ENCODE measurements around the gene ZNF330. TPM values are rescaled to one million over a fixed set of nuclear protein-coding genes. Genes with fewer than 3 reads are reported as not detected.
A peak's percentile ranks its signal among the peaks of the same experiment; 100 is the strongest.
"Not testable (repeated sequence)": the region's sequence is repeated elsewhere in the genome, so short reads cannot be mapped to it uniquely, and the experiment has no call there.

The ZNF330 gene
- total and polyA plus RNA-seq, 5 experiments from 2014 or later = 18.8 to 40.2 (median 34.8) TPM

- peak in 1 of 2 donors; percentile 57 for ATAC-seq
- Mint-ChIP-seq H3K27ac (no peak overlapping the region), H3K4me3 (no peak overlapping the region), H3K9me3 (peaks cover 0 to 1% (median 0%) of the 10 kb centered on the region in 9 donors), H3K36me3 (peaks cover 0 to 1% (median 0%) of the 10 kb centered on the region in 3 donors), H3K4me1 (peaks cover 0 to 5% (median 0%) of the 10 kb centered on the region in 4 donors), H3K27me3 (peaks cover 0 to 13% (median 8%) of the 10 kb centered on the region in 5 donors)
- DNase-seq = peak in 1 of 10 donors; percentile 14
- POLR2A ChIA-PET = no interaction called here
Measured at GRCh38 chr4:141210168-141210567, 10.5 kb upstream of the ZNF330 start.

GRCh38 chr4:141213550-141213991 lies 7.1 kb upstream of the ZNF330 start:
- peaks cover 0 to 1% (median 0%) of the 10 kb centered on the region in 3 donors for H3K36me3 Mint-ChIP-seq
- peaks cover 0 to 9% (median 6%) of the 10 kb centered on the region in 5 donors for H3K27me3 Mint-ChIP-seq
- DNase-seq (no peak), ATAC-seq (no peak)
- no peak overlapping the region for H3K4me3 Mint-ChIP-seq
- H3K27ac Mint-ChIP-seq = no peak overlapping the region
- peaks cover 0 to 1% (median 0%) of the 10 kb centered on the region in 9 donors for H3K9me3 Mint-ChIP-seq
- POLR2A ChIA-PET = no interaction called here
- H3K4me1 Mint-ChIP-seq = peaks cover 0 to 5% (median 0%) of the 10 kb centered on the region in 4 donors

- peaks cover 0 to 1% (median 0%) of the 10 kb centered on the region in 3 donors for H3K36me3 Mint-ChIP-seq
- peaks cover under 1 to 6% (median 1%) of the 10 kb centered on the region in 4 donors for H3K4me1 Mint-ChIP-seq
- peaks cover 0 to 1% (median 0%) of the 10 kb centered on the region in 9 donors for H3K9me3 Mint-ChIP-seq
- no peak for ATAC-seq
- no peak overlapping the region for H3K27ac Mint-ChIP-seq
- POLR2A ChIA-PET = no interaction called here
- H3K4me3 Mint-ChIP-seq = no peak overlapping the region
- peaks cover 7 to 12% (median 9%) of the 10 kb centered on the region in 5 donors for H3K27me3 Mint-ChIP-seq
- no peak for DNase-seq
Measured at GRCh38 chr4:141215030-141215429, 5.7 kb upstream of the ZNF330 start.

GRCh38 chr4:141216002-141216761 lies 4.5 kb upstream of the ZNF330 start:
- Mint-ChIP-seq H3K9me3 (peaks cover 0 to 1% (median 0%) of the 10 kb centered on the region in 9 donors), H3K36me3 (peaks cover 0 to 1% (median 0%) of the 10 kb centered on the region in 3 donors), H3K27me3 (peaks cover 7 to 12% (median 11%) of the 10 kb centered on the region in 5 donors), H3K4me1 (peaks cover 4 to 11% (median 9%) of the 10 kb centered on the region in 4 donors), H3K4me3 (no peak overlapping the region), H3K27ac (no peak overlapping the region)
- DNase-seq (no peak), ATAC-seq (no peak)
- POLR2A ChIA-PET = no interaction called here

- peak overlapping the region; percentile 94 to 99 (median 97) for H3K4me3 Mint-ChIP-seq
- ATAC-seq = no peak
- H3K36me3 Mint-ChIP-seq = peaks cover 0 to 25% (median 2%) of the 10 kb centered on the region in 3 donors
- H3K9me3 Mint-ChIP-seq = no peaks in the 10 kb centered on the region
- H3K4me1 Mint-ChIP-seq = peaks cover 17 to 49% (median 39%) of the 10 kb centered on the region in 4 donors
- DNase-seq = no peak
- H3K27me3 Mint-ChIP-seq = peaks cover 2 to 9% (median 6%) of the 10 kb centered on the region in 5 donors
- peak overlapping the region; percentile 44 to 98 (median 96) for H3K27ac Mint-ChIP-seq
- POLR2A ChIA-PET = no interaction called here
Measured at GRCh38 chr4:141220271-141220670, 424 bp upstream of the ZNF330 start.

GRCh38 chr4:141223418-141223817 lies 2.7 kb downstream of the ZNF330 start:
- Mint-ChIP-seq H3K4me3 (peak overlapping the region in 6 of 10 donors; percentile 23 to 98 (median 76)), H3K27ac (peak overlapping the region in 6 of 10 donors; percentile 2 to 58 (median 33)), H3K9me3 (no peaks in the 10 kb centered on the region), H3K36me3 (peaks cover 0 to 51% (median 20%) of the 10 kb centered on the region in 3 donors), H3K27me3 (peaks cover 2 to 9% (median 6%) of the 10 kb centered on the region in 5 donors), H3K4me1 (peaks cover 17 to 55% (median 46%) of the 10 kb centered on the region in 4 donors)
- ATAC-seq = no peak
- POLR2A ChIA-PET = no interaction called here
- DNase-seq = no peak

GRCh38 chr4:141227280-141227679 lies 6.6 kb downstream of the ZNF330 start:
- H3K9me3 Mint-ChIP-seq, H3K4me3 Mint-ChIP-seq, POLR2A ChIA-PET, ATAC-seq, H3K27ac Mint-ChIP-seq, DNase-seq, H3K27me3 Mint-ChIP-seq: not testable (repeated sequence)
- Mint-ChIP-seq H3K4me1 (peaks cover 18 to 41% (median 34%) of the 10 kb centered on the region in 4 donors), H3K36me3 (peaks cover 0 to 84% (median 24%) of the 10 kb centered on the region in 3 donors)

GRCh38 chr4:141229408-141230101 lies 8.9 kb downstream of the ZNF330 start:
- peaks cover 6 to 83% (median 27%) of the 10 kb centered on the region in 3 donors for H3K36me3 Mint-ChIP-seq
- no peaks in the 10 kb centered on the region for H3K9me3 Mint-ChIP-seq
- peaks cover 8 to 19% (median 15%) of the 10 kb centered on the region in 4 donors for H3K4me1 Mint-ChIP-seq
- ATAC-seq (no peak), DNase-seq (no peak)
- H3K4me3 Mint-ChIP-seq = no peak overlapping the region
- no peaks in the 10 kb centered on the region for H3K27me3 Mint-ChIP-seq
- POLR2A ChIA-PET = no interaction called here
- H3K27ac Mint-ChIP-seq = peak overlapping the region in 8 of 10 donors; percentile 1 to 74 (median 37)

- ATAC-seq = no peak
- H3K4me3 Mint-ChIP-seq = no peak overlapping the region
- H3K4me1 Mint-ChIP-seq = peaks cover 3 to 10% (median 6%) of the 10 kb centered on the region in 4 donors
- H3K27ac Mint-ChIP-seq = peak overlapping the region in 3 of 10 donors; percentile 0 to 45 (median 37)
- peaks cover 6 to 59% (median 18%) of the 10 kb centered on the region in 3 donors for H3K36me3 Mint-ChIP-seq
- POLR2A ChIA-PET = no interaction called here
- H3K9me3 Mint-ChIP-seq = no peaks in the 10 kb centered on the region
- no peaks in the 10 kb centered on the region for H3K27me3 Mint-ChIP-seq
- DNase-seq = no peak
Measured at GRCh38 chr4:141233673-141234072, 13.0 kb downstream of the ZNF330 start.

- H3K4me3 Mint-ChIP-seq = no peak overlapping the region
- no peak for DNase-seq
Measured at GRCh38 chr4:141238186-141238585, 17.5 kb downstream of the ZNF330 start.

GRCh38 chr4:141240259-141240658 lies 19.6 kb downstream of the ZNF330 start:
- no peak overlapping the region for H3K4me3 Mint-ChIP-seq

More at GRCh38 chr4:141238186-141238585, 17.5 kb downstream of the ZNF330 start:
- H3K27ac Mint-ChIP-seq = no peak overlapping the region
- H3K27me3 Mint-ChIP-seq = no peaks in the 10 kb centered on the region
- POLR2A ChIA-PET = no interaction called here
- no peaks in the 10 kb centered on the region for H3K9me3 Mint-ChIP-seq
- peaks cover 0 to 2% (median 0%) of the 10 kb centered on the region in 4 donors for H3K4me1 Mint-ChIP-seq
- no peak for ATAC-seq
- peaks cover 6 to 20% (median 17%) of the 10 kb centered on the region in 3 donors for H3K36me3 Mint-ChIP-seq

GRCh38 chr4:141240671-141241070 lies 20.0 kb downstream of the ZNF330 start:
- DNase-seq (no peak), ATAC-seq (no peak)
- H3K9me3 Mint-ChIP-seq = no peaks in the 10 kb centered on the region
- POLR2A ChIA-PET = no interaction called here
- H3K4me3 Mint-ChIP-seq = no peak overlapping the region
- peaks cover 0 to 2% (median 0%) of the 10 kb centered on the region in 4 donors for H3K4me1 Mint-ChIP-seq
- no peak overlapping the region for H3K27ac Mint-ChIP-seq
- peaks cover 0 to 4% (median 1%) of the 10 kb centered on the region in 3 donors for H3K36me3 Mint-ChIP-seq
- H3K27me3 Mint-ChIP-seq = no peaks in the 10 kb centered on the region

More at GRCh38 chr4:141240259-141240658, 19.6 kb downstream of the ZNF330 start:
- no peak overlapping the region for H3K27ac Mint-ChIP-seq
- peaks cover 0 to 2% (median 0%) of the 10 kb centered on the region in 4 donors for H3K4me1 Mint-ChIP-seq
- no peaks in the 10 kb centered on the region for H3K9me3 Mint-ChIP-seq
- H3K36me3 Mint-ChIP-seq = peaks cover 0 to 5% (median 5%) of the 10 kb centered on the region in 3 donors
- DNase-seq (no peak), ATAC-seq (no peak)
- H3K27me3 Mint-ChIP-seq = no peaks in the 10 kb centered on the region
- POLR2A ChIA-PET = no interaction called here

Measured in naive thymus-derived CD8-positive, alpha-beta T cell (primary cell).